ENCODE measurements around the gene GLRA3.

The GLRA3 gene

DNA sequence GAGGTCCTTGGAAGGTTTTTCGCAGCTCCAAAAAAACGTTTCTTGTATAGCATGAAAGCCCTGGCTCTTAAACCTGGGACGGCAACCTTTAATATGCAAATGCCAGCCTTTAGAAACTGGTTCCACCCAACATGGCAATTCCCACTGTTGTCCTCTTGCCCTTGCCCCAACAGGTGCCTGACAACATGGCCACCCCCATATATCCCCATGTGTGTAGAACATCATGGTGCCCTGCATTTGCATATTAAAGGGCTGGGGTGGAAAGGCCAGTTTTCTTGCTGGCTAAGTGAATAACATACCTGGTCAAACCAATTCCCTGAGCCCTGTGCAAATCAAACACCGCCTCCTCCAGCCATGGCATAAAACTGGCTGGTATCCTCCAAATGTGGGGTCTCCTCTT, 26.0 kb upstream of the GLRA3 start:
- no peak for DNase-seq (ENCODE audit: low read depth)
- no peak overlapping the region for H3K4me3 ChIP-seq (ENCODE audit: low read depth, low read length)
- TF ChIP-seq, protein P1, sequence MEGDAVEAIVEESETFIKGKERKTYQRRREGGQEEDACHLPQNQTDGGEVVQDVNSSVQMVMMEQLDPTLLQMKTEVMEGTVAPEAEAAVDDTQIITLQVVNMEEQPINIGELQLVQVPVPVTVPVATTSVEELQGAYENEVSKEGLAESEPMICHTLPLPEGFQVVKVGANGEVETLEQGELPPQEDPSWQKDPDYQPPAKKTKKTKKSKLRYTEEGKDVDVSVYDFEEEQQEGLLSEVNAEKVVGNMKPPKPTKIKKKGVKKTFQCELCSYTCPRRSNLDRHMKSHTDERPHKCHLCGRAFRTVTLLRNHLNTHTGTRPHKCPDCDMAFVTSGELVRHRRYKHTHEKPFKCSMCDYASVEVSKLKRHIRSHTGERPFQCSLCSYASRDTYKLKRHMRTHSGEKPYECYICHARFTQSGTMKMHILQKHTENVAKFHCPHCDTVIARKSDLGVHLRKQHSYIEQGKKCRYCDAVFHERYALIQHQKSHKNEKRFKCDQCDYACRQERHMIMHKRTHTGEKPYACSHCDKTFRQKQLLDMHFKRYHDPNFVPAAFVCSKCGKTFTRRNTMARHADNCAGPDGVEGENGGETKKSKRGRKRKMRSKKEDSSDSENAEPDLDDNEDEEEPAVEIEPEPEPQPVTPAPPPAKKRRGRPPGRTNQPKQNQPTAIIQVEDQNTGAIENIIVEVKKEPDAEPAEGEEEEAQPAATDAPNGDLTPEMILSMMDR (IDR thresholded peaks at IDR 0.05; ENCODE audit: insufficient read depth, low read depth, low read length, missing control alignments): no peak

DNA sequence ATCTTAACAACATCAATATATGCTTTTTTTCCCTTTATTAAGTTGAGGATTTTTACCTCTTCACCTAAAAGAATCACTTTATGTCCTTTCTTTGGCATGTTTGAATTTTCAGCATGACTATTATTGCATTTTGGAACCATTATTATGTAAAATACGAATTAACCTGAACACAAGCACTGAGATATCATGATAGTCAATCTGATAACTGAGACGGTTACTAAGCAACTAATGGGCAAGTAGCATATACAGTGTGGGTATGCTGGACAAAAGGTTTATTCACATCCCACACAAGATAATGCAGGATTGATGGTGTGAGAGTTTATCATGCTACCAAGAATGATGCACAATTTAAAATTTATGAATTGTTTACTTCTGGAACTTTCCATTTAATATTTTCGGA, 24.6 kb upstream of the GLRA3 start:
- TF ChIP-seq, protein P1 (IDR thresholded peaks at IDR 0.05; ENCODE audit: insufficient read depth, low read depth, low read length, missing control alignments): no peak
- DNase-seq (ENCODE audit: low read depth): no peak
- no peak overlapping the region for H3K4me3 ChIP-seq (ENCODE audit: low read depth, low read length)

DNA sequence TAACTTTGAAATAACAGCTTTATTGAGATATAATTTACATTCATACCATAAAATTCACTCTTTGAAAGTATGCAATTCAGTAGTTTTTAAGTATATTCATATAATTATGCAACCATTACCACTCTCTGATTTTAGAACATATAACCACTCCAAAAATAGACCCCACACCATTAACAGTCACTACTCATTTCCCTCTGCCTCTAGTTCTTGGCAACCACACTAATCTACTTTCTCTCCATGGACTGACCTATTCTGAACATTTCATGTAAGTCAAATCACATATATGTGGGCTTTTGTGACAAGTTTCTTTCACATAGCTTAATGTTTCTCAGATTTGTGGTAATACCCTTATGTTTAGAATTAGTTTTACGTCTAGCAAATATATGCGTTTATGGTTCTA, 19.5 kb upstream of the GLRA3 start:
- no peak for DNase-seq (ENCODE audit: low read depth)
- no peak overlapping the region for H3K4me3 ChIP-seq (ENCODE audit: low read depth, low read length)
- TF ChIP-seq, protein P1 (IDR thresholded peaks at IDR 0.05; ENCODE audit: insufficient read depth, low read depth, low read length, missing control alignments): no peak

DNA sequence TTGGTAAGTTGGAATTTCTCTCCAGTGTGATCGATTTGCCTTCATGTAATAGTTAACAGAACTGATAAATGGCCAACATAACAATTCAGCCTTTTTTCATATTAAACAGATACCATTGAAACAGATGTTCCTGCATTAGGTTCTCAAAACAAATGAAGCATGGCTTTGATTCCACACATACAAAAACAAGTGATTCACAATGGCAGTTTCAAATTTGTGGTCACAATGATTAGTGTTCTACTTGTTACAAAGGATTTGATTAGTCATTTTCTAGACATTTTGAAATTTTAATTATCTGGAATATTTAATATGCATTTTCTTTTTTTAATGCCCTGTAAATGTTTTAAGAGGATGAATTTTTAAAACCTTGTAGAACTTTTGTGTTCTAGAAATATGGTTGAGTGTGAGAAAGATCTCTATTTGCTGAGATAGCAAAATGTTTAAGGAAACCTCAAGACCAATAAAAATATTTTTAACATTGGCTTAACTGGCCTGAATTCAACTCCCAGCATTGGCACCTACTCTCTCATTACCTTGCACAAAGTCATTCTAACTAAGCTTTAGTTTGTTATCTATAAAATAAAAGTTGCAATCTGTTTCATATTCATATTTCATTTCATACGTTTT, 18.9 kb upstream of the GLRA3 start:
- H3K4me3 ChIP-seq (ENCODE audit: low read depth, low read length): no peak overlapping the region
- DNase-seq (ENCODE audit: low read depth): no peak
- TF ChIP-seq, protein P1 (IDR thresholded peaks at IDR 0.05; ENCODE audit: insufficient read depth, low read depth, low read length, missing control alignments): no peak

DNA sequence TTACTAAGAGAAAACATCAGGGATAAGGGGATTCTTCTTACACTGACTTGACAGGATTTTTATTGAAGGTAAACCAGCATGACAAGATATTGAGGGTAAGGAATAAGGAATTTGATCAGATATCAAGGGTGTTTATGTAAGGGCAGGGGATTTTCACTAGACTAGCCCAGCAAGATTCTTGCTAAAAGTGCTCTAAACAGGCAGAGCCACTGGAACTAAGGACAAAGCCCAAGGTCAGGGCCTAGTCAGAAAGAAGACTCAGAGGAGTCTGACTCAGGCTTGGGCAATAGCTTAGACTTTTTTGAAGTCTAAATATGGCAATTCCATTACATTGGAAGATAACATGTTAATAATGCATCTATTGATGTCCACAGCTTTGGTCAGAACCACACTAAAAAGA, 6.5 kb upstream of the GLRA3 start:
- no peak for DNase-seq (ENCODE audit: low read depth)
- no peak overlapping the region for H3K4me3 ChIP-seq (ENCODE audit: low read depth, low read length)
- TF ChIP-seq, protein P1 (IDR thresholded peaks at IDR 0.05; ENCODE audit: insufficient read depth, low read depth, low read length, missing control alignments): no peak

DNA sequence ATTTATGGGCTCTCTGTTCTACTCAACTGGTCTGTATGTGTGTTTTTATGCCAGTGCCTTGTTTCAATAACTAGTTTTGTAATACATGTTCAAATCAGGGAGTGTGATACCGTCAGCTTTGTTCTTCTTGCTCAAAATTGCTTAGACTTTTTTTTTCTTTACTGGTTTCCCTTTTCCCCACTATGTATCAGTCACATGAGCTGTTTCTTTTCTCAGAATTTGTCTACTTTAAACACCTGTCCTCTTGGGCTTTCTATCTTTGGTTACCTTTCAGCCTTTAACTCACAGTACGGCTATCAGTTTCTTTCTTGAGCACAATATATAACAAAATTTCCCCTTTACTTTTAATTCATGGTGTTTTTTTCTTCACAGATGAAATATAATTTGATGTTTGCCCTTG, 5.4 kb upstream of the GLRA3 start:
- TF ChIP-seq, protein P1 (IDR thresholded peaks at IDR 0.05; ENCODE audit: insufficient read depth, low read depth, low read length, missing control alignments): no peak
- no peak for DNase-seq (ENCODE audit: low read depth)

DNA sequence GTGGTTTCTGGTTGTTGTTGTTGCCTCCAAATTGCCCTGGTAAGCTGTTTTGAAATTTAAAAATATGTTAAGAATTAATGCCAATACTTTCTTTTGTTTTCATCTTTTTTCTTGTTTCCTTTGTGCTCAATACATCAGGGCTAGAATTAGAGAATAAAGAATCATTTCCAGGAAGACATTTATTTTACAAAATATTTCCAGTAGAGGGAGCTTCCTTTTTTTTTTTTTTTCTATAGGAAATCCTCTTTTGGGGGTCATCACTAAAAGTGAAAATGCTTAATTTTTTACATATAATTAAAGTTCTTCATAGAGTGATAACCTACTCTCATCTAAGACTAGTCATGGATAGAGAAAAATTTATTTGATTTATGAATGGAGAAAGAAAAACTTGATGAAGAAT, 2.4 kb downstream of the GLRA3 start:
- TF ChIP-seq, protein P1 (IDR thresholded peaks at IDR 0.05; ENCODE audit: insufficient read depth, low read depth, low read length, missing control alignments): no peak
- no peak overlapping the region for H3K4me3 ChIP-seq (ENCODE audit: low read depth, low read length)
- DNase-seq (ENCODE audit: low read depth): no peak

More for the DNA sequence above, 5.4 kb upstream of the GLRA3 start:
- H3K4me3 ChIP-seq (ENCODE audit: low read depth, low read length): no peak overlapping the region
